Measurements from ENCODE around the gene LRRC15.

- TF ChIP-seq POLR2A (IDR thresholded peaks at IDR 0.05; ENCODE audit: low read length) (no peak), GATA1 (IDR thresholded peaks at IDR 0.05; ENCODE audit: low read depth, low read length) (no peak)
Observed at GRCh38 chr3:194351952-194352536, 17.5 kb downstream of the LRRC15 start.
